Mucosa of descending colon (tissue), 3 donors: ENCODE results near the gene NEDD8. TPM values are rescaled to one million over a fixed set of nuclear protein-coding genes. Genes with fewer than 3 reads are reported as not detected.

ENCODE experiments used
- ATAC-seq: fragments of 200-7000 bp; cut with Tn5 transposase; one replicate; pipeline ENCODE4 v1.9.1; 2020; ENCODE audit warnings: mild to moderate bottlenecking, moderate library complexity
- DNase-seq, 3 donors: peaks; one replicate each; pipeline ENCODE4 v3.0.0-alpha.2; 2020
- H3K36me3 ChIP-seq: fragments of 200-600 bp; one replicate; pipeline ENCODE4 v1.8.0; 2021; ENCODE audit warnings: low read depth, mild to moderate bottlenecking
- H3K4me1 ChIP-seq: fragments of 200-600 bp; one replicate; pipeline ENCODE4 v1.8.0; 2021; ENCODE audit warnings: low read depth, mild to moderate bottlenecking
- H3K4me3 ChIP-seq: fragments of 200-600 bp; one replicate; pipeline ENCODE4 v1.8.0; 2021; ENCODE audit warnings: mild to moderate bottlenecking
- H3K9me3 ChIP-seq: fragments of 200-600 bp; one replicate; pipeline ENCODE4 v1.8.0; 2021; ENCODE audit warnings: mild to moderate bottlenecking
- intact Hi-C, 2 donors: fragments of 100-400 bp; cut with DNase I in 1 of 2; cut with micrococcal nuclease in 1 of 2; formaldehyde crosslinking; loops; one replicate each; pipeline versions ENCODE4 v1.11.0 to v1.11.1; 2022; cut with DNase I, micrococcal nuclease
- total RNA-seq, 3 donors: library from RNA; stranded (reverse); fragmentation: NEBNext Ultra II Directional in 2 of 3; extraction: Animal tissue kit (Norgen Biotek cat#: 25700) in 2 of 3; gene quantifications; one replicate each; pipeline versions ENCODE4 v1.2.1 to v1.2.4, GENCODE V29; 2021 to 2023
- TF ChIP-seq, protein P1 (sequence below): fragments of 200-600 bp; IDR thresholded peaks from one replicate; pipeline ENCODE4 v1.8.0; 2022; ENCODE audit warnings: antibody characterized with exemption, mild to moderate bottlenecking
- donor health status: DM: no; HTN: no; CAD: no; lungs with moderate emphysema.
- donor health status: DM: no; HTN: no; CAD: no.
- donor health status: DM: no; HTN: yes; CAD: no.

NEDD8 gene
- total RNA-seq, 3 donors from 2014 or later, result 108 to 150 (median 131) TPM

DNA sequence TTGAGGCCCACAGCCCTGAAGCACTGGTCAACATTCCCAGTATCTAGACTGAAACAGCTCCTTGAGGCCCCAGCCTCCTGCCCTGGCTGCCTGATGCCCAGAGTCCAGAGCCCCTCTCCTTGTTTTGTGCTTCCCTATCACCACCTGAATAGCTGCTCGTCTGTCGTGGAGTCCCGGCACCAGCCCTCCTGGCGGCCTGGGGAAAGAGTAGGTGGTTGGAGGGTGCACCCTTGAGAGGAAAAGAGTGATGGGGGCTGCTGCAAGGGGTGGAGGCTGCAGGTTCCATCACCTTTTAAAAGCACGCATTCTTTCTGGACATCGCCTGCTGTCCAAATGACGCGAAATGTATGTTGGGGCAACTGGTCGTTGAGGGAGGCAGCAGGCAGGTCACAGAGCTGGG lies 36.1 kb upstream of the NEDD8 start:
- TF ChIP-seq, protein P1, sequence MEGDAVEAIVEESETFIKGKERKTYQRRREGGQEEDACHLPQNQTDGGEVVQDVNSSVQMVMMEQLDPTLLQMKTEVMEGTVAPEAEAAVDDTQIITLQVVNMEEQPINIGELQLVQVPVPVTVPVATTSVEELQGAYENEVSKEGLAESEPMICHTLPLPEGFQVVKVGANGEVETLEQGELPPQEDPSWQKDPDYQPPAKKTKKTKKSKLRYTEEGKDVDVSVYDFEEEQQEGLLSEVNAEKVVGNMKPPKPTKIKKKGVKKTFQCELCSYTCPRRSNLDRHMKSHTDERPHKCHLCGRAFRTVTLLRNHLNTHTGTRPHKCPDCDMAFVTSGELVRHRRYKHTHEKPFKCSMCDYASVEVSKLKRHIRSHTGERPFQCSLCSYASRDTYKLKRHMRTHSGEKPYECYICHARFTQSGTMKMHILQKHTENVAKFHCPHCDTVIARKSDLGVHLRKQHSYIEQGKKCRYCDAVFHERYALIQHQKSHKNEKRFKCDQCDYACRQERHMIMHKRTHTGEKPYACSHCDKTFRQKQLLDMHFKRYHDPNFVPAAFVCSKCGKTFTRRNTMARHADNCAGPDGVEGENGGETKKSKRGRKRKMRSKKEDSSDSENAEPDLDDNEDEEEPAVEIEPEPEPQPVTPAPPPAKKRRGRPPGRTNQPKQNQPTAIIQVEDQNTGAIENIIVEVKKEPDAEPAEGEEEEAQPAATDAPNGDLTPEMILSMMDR, result no peak
- H3K36me3 ChIP-seq, result no peaks in the 10 kb centered on the region
- intact Hi-C loops, result no loop called here

DNA sequence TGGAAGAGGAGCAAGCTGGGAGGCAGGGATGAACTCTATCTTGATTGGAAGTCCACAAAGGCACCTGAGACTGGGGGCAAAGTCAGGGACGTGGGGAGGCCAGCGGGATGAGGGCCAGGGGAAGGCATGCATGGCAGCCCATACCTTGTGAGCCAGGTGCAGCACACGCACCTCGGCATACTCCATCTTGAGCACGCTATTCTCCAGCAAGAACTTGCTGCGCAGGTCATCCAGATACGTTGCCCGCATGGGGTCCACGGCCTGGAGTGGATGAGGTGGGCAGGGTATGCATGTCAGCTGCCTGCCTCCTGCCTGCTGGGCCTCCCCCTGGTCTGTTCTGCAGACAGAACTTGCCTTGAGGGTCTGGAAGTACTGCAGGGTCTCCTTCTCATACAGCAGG lies 35.3 kb upstream of the NEDD8 start:
- H3K4me1 ChIP-seq, result no peaks in the 10 kb centered on the region
- no peaks in the 10 kb centered on the region for H3K36me3 ChIP-seq
- intact Hi-C loops, result no loop called here
- DNase-seq (peak in 1 of 3 donors; percentile 5), ATAC-seq (no peak)
- TF ChIP-seq, protein P1, result no peak
- H3K4me3 ChIP-seq, result no peak overlapping the region
- H3K9me3 ChIP-seq, result no peaks in the 10 kb centered on the region

More for the DNA sequence above, 36.1 kb upstream of the NEDD8 start:
- ATAC-seq, result no peak
- H3K4me3 ChIP-seq, result no peak overlapping the region
- no peaks in the 10 kb centered on the region for H3K9me3 ChIP-seq
- no peaks in the 10 kb centered on the region for H3K4me1 ChIP-seq
- peak in 1 of 3 donors; percentile 11 for DNase-seq

DNA sequence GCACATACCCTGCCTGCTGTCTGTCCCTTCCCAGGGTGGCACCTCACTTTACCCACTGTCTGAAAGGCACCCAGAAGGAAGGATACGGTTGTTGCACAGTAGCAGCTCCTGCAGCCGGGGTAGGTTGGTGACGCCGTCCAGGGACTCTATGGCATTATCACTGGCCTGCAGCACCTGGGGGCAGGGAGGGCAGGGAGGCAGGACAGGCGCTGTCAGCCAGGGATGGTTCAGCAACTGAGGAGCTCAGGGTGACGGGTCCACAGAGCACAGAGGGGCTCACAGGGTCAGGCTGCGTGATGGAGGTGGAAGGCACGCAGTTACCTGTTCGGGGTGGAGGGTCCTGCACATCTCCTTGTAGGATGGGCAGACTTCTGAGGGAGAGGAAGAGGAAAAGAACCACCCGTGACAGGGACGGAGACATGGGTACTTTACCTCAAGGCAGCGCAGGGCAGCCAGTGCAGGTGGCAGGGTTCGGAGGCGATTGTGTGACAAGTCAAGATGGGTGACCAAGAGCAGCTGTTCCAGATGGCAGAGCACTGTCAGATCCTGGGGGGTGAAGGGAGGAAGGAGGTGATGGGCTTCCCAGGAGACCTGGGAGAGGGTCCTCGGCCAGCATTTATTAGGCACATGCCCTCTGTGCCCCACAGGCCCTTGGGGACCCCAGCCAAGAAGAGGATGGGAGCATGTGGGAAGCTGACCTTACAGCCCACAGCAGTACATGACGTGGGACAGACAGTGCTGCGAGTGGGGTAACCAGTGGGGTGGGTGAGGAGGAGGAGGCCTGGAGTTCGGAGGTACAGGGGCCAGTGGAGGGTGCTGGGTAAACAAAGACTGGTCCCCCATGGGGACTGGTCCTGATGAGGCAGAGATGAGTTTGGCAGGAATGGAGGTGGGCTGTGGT lies 34.4 kb upstream of the NEDD8 start:
- TF ChIP-seq, protein P1, result no peak
- ATAC-seq (no peak), DNase-seq (peak in 1 of 3 donors; percentile 15)
- intact Hi-C loops, result no loop called here
- H3K4me3 ChIP-seq, result no peak overlapping the region
- H3K36me3 ChIP-seq, result no peaks in the 10 kb centered on the region
- H3K4me1 ChIP-seq, result no peaks in the 10 kb centered on the region
- H3K9me3 ChIP-seq, result no peaks in the 10 kb centered on the region

DNA sequence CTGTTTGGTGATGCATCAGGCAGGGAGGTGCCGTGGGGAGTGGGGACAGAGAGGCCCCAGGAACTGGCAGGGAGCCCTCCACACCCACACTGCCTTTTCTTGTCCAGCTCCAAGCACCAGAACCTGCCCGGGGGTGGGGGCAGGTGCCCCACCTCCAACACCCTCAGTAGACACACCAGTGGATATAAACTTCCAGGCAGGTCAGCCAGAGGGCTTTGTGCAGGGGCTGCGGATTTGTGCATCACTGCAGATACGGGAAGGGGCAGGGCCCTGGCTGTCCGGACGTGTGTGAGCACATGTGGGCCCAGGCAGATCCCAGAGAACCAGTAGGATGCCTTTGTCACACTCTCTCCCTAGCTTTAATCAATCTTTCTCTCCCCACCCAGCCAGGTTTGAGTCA lies 32.1 kb upstream of the NEDD8 start:
- Histone ChIP-seq H3K9me3 (no peaks in the 10 kb centered on the region), H3K4me1 (no peaks in the 10 kb centered on the region), H3K4me3 (no peak overlapping the region), H3K36me3 (no peaks in the 10 kb centered on the region)
- ATAC-seq (no peak), DNase-seq (peak in 1 of 3 donors; percentile 16)
- intact Hi-C loops, result no loop called here
- TF ChIP-seq, protein P1, result no peak

DNA sequence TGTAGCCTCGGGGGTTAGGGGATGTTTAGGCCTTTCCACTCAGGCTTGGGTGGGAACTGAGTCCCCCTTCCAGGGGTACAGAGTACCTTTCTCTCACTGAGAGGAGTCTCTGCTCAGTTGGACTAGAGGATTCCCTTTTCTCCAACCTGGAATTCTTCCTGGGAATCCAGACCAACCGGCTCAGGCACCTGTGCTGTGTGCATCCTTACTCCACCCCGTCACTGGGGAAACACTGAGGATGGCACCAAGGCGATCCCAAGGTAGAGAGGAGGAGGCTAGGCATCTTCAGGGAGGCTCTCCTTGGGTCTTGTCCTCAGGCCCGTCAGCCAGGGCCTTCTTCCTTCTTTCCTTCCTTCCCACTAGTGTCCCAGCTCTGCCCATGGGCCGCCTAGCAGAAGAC lies 31.7 kb upstream of the NEDD8 start:
- Histone ChIP-seq H3K4me3 (no peak overlapping the region), H3K36me3 (no peaks in the 10 kb centered on the region), H3K9me3 (no peaks in the 10 kb centered on the region), H3K4me1 (no peaks in the 10 kb centered on the region)
- ATAC-seq (no peak), DNase-seq (peak in 1 of 3 donors; percentile 3)
- TF ChIP-seq, protein P1, result no peak
- intact Hi-C loops, result no loop called here
